D341Med (cell line): ENCODE results near the gene ACTR2.
"Not testable (repeated sequence)": the region's sequence is repeated elsewhere in the genome, so short reads cannot be mapped to it uniquely, and the experiment has no call there.

Source experiments
- DNase-seq: peaks from one replicate; pipeline ENCODE4 v3.0.0; 2012; ENCODE audit warnings: low spot score

Gene ACTR2

DNA sequence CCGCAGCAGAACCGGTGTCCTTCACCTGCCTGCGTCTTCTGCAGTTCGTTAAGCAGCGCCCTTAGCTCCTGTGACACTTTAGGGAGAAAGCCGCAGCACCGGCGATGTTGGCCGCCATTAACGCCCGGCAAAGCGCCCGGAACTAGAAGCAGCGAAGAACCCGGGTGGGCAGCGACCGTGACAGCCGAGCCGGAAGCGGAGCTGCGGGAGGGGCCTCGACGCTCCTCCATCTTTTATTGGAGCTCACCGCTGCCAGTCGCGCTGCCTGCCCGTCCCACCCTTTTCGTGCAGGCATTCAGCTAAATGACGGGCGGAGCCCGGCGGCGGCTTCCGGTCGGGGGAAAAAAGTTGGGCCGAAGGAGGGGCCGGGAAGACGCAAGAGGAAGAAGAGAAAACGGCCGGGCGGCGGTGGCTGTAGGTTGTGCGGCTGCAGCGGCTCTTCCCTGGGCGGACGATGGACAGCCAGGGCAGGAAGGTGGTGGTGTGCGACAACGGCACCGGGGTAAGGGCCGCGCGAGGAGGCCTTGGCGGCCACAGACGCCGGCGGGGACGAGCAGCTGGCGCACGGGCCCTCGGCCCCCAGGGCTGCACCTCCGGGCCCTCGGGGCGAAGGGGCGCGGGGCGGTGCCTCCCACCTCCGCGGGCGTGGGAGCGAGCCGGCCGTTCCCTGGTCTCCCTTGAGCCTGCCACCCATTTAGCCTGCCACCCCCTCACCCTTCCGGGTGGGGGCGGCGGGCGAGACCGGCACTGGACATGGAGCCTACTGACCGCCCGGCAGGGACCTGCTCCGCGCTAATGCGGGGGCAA lies at the start of gene ACTR2:
Gene ACTR2, plus strand, starts transcription at position 376 of the 807 bp plus-strand sequence. Its CDS starts 79 bp downstream, at position 455.
- peak; percentile 96 for DNase-seq

DNA sequence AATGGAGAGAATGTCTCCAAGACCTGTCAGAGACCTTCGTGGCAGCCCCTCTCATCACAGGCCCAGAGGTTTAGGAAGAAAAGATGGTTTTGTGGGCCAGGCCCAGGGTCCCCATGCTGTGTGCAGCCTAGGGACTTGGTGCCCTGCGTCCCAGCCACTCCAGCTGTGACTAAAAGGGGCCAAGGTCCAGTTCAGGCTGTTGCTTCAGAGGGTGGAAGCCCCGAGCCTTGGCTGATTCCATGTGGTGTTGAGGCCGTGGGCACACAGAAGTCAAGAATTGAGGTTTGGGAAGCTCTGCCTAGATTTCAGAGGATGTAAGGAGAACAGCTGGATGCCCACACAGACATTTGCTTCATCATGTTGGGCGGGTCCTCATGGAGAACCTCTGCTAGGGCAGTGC lies 45.1 kb upstream of the ACTR2 start:
- DNase-seq = no peak

DNA sequence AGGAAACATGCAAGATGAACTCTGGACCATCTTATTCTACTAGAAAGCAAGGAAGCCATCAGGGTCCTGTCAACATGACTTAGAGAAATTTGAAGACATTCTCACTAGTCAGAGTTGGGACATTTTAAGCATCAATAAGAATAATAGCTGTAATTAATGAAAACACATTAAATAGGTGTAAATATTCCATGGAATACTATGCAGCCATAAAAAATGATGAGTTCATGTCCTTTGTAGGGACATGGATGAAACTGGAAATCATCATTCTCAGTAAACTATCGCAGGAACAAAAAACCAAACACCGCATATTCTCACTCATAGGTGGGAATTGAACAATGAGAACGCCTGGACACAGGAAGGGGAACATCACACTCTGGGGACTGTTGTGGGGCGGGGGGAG lies 44.2 kb upstream of the ACTR2 start:
- not testable (repeated sequence) for DNase-seq

DNA sequence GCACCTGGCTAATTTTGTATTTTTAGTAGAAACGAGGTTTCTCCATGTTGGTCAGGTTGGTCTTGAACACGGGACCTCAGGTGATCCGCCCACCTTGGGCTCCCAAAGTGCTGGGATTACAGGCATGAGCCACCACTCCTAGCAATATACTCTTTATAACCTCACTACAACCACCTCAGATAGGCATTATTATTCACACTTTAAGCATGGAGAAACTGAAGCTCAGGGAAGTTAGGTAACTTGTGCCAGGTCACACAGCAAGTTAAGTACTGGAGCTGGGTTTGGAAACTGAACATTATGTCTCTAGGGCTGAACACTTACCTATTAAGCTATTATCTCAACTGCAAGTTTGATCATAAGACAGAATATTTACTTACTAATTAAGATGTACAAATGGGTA lies 42.6 kb upstream of the ACTR2 start:
- no peak for DNase-seq

DNA sequence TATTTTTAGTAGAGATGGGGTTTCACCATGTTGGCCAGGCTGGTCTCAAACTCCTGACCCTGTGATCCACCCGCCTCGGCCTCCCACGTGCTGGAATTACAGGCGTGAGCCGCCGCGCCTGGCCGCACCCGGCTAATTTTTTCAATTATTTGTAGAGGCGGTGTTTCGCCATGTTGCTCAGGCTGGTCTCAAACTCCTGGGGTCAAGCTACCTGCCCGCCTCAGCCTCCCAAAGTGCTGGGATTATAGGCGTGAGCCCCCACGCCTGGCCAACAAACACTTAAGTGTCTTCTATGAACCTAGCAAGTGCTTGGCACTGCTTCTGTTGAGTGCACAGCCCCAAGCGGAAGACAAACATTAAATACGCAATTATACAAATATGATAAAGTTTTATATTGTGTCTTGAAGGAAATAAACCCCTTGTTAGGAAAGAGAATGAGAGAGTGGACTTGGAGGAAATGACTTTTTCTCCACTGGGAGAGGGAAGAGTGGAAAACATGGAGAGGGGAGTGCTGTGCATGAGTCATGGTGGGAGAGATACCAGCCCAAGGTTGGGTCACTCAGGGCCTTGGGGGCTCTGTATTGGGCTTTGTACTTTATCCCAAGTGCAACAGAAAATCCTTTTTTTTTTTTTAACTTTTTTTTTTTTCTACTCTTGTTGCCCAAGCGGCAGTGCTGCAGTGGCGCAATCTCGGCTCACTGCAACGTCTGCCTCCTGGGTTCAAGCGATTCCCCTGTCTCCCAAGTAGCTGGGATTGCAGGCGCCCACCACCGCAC lies 41.4 kb upstream of the ACTR2 start:
- no peak for DNase-seq

DNA sequence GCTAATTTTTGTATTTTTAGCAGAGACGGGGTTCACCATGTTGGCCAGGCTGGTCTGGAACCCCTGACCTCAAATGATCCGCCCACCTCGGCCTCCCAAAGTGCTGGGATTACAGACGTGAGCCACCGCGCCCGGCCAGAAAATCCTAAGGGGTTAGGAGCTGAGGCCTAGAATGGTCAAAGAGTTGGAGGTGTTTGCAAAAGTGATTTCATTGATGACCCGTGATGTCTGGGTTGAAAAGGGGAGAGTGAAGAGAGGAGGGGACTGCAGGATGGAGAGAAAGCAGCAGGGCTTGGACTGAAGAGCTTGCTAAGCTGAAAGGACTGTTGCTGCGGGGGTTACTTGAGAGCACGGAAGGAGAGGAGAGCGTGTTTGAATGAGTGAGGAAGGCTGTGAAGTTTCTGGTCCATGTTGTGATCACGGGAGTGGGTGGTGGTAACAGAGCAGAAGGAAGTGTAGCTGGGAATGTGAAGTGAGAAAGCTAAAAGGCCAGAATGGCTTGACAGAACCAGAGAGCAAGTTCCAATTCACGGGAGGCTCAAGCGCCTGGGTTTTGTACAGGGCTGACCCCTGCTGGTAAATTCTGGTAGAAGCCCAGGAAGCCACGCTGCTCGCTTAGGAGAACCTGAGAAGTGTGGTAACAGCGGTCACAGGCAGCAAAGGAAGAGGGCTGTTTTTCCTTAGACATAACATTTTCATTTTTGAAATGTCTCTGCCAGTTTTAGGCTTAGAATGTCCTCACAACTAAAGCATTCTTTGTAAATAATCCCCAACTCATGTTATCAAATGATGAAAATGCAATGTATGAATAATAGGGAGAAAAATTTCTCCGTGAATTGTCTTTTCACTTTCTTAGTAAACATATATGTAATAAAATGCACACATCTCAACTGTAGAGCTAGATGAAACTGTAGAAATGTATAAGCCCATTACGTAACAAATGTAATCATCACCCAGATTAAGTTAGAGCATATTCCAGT lies 40.5 kb upstream of the ACTR2 start:
- DNase-seq = peak; percentile 82

DNA sequence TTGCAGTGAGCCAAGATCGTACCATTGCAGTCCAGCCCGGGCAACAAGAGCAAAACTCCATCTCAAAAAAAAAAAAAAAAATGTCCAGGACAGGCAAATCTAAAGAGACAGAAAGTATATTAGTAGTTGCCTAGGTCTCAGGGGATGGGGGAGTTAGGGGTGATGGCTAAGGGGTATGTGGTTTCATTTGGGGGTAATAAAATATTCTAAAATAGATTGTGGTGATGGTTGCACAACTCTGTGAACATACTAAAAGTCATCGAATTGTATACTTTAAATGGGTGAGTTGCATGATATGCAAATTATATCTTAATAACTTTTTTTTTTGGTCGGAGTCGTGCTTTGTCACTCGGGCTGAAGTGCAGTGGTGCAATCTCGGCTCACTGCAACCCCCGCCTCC lies 34.2 kb upstream of the ACTR2 start:
- no peak for DNase-seq

DNA sequence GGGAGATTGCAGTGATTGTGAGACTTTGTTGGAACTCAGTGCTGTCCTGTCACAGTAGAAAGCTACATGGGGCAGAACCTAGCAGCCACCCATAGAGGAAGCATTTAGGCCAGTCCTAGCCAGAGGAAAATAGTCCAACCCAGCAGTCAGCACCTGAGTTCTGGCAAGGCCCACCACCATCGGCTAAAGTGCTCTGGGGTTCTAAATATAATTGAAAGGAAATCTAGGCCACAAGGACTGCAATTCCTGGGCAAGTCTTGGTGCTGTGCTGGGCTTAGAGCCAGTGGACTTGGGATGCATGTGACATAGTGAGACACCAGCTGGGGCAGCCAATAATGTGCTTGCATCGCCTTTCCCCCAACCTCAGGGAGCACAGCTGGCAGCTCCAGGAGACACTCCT lies 28.9 kb upstream of the ACTR2 start:
- DNase-seq = no peak

DNA sequence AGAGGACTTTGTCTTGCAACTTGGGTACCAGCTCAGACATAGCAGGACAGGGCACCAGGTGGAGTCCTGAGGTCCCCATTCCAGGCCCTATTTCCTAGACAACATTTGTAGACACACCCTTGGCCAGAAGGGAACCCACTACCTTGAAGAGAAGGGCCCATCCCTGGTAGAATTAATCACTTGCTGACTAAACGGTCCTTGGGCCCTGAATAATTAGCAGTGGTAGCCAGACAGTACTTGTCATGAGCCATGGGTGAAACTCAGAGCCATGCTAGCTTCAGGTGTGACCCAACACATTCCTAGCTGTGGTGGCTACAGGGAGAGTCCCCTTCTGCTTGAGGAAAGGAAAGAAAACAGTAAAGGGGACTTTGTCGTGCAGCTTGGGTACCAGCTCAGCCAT lies 28.5 kb upstream of the ACTR2 start:
- DNase-seq = no peak

DNA sequence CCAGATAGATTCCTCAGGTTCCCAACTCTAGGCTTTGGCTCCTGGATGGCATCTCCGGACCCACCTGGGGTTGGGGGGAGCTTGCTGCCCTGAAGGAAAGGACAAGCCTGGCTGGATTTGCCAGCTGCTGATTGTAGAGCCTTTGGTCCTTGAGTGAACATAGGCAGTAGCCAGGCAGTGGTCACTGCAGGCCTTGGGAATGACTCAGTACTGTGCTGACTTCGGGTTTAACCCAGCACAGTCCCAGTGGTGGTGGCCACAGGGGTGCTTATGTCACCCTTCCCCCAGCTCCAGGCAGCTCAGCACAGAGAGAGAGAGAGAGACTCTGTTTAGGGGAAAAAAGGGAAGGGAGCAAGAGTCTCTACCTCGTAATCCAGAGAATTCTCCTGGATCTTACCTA lies 27.7 kb upstream of the ACTR2 start:
- no peak for DNase-seq

DNA sequence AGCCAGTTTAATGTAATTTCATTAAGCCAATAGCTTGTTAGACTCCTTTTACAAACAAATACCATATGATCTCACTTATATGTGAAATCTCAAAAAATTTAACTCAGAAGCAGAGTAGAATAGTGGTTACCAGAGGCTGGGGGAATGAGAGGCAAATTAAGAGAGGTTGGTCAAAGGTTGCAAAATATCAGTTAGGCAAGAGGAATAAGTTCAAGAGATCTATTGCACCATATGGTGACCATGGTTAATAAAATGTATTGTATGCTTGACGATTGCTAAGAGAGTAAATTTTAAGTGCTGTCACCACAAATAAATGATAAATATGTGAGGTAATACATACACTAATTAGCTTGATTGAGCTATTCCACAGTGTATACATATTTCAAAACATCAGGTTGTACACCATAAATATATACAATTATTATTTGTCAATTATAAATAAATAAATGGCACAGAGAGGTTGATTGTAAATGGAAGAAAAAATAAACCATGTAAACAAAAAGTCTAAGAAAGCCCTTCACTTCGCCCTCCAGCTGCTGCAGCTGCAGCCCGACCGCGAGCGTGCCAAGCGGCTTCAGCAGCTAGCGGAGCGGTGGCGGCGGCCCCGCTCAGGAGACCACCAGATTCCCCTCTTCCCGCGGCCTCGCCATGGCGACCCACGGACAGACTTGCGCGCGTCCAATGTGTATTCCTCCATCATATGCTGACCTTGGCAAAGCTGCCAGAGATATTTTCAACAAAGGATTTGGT lies 23.0 kb upstream of the ACTR2 start:
- no peak for DNase-seq

DNA sequence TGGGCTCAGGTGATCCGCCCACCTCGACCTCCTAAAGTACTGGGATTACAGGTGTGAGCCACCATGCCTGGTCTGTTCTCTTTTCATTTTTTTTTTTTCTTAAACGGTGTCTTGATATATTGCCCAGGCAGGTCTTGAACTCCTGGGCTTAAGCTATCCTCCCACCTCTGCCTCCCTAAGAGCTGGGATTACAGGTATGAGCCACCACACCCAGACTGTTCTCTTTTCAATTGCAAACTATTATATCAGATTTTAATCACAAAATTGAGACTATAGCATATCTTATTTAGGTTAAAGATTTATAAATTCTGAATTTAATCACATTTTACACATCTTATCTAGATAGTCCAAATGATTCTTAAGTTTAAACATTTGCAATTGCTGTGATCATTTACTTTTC lies 15.5 kb upstream of the ACTR2 start:
- no peak for DNase-seq

DNA sequence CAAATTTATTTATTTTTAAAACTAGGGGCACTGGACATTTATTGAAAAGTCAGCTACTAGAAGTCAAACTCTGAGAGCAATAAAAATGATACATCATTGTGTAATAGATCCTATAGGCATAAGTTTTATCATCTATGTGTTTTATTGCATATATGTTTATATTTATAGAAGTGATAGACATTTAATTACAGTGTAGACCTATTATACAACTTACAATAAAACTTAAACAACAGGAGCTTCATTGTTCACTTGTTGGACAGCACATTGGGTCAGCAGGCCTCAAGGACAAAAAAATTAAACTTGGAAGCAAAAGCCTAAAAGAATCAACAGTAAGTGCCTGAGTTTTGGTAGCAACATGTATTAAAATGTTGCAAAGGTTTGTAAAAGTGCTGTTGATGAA lies 15.0 kb upstream of the ACTR2 start:
- no peak for DNase-seq

DNA sequence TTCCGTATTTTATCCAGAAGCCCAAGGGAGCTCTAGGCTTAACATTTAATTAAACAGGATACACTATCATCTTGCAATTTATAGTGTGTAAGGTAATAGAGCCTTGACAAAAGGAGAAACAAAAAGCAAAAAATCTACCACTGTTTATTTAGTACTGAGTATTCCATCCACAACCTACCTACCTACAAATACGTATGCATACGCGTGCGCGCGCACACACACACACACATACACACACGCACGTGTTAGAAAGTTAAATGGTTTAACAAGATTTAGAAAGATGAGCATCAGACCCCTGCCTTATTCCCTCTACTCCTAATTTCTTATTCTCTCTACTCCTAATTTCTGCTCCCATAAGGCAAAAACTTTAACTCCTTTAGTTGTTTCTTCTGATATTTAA lies 14.6 kb upstream of the ACTR2 start:
- DNase-seq = no peak

DNA sequence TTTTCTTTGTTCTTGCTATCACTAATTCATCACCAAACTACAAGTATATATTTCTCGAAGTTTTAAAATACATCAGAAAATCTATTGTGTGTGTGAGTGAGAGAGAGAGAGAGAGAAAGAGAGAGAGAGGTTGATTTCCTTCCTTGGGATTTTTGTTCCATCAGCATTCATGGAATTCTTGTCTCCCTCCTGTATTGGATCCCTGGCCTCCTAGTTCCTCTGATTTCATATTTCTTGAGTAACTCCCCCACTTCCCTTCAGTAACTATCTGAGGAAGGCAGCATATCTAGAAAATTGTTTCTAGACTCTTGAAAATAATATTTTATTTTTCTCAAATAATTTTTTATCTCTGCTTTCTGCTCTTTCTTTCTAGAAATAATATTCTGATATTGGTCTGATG lies 13.3 kb upstream of the ACTR2 start:
- DNase-seq = no peak

DNA sequence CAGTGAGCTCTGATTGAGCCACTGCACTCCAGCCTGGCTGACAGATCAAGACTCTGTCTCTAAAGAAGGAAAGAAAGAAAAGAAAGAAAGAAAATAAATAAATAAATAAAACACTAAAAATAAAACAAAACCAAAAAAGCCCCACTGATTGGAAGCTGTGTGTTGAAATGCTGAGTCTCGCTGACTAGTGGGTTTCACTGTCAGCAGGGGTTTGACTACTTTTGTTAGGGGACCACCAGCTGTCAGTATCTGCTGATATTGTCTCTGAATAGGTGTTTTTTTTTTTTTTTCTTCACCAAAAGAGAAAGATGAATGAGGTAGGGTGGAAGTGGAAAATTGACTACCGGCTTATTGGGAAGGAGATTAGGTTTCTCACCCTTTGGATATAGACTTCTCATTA lies 12.8 kb upstream of the ACTR2 start:
- DNase-seq = no peak

DNA sequence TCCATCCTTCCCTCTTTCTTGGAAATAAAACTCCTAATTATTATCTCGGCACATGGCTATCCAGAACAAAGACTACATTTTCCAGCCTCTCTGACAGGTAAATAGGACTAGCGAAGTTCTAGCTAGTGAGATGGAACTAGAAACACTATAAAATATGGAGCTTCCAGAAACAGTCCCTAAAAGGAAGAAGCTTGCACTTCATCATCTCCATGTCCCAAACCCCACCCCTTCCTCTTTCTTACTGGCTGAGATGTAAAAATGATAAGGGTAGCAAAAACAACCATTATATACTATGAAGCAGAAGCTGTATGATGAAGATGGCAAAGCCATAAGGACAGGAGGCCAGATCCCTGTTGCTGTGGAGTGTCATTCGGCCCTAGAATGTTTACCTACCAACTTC lies 11.7 kb upstream of the ACTR2 start:
- DNase-seq = no peak

DNA sequence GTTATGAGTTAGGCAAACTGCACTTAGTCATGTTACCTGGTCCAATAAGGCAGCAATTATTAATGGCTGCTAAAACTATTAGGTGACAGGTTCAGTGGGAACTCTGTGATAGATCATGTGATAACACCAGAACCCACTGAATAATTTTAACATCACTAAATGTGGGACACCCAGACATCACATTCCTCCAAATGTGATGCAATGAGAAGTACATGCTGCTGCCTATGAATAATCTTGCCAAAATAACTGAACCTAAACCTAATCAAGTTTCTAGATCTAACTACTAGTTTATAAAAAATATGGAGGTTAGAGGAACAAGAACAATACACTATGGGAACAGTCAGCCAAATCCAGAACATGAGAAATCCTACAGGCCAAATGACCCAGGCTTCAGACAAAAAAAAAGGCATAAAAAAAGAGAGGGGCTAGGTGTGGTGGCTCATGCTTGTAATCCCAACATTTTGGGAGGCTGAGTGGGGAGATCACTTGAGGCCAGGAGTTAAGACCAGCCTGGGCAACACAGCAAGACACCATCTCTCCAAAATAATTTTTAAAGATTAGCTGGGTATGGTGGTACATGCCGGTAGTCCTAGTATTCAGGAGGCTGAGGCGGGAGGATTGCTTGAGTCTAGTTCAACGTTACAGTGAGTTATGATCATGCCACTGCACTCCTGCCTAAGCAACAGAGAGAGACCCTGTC lies 7.0 kb upstream of the ACTR2 start:
- DNase-seq = no peak

DNA sequence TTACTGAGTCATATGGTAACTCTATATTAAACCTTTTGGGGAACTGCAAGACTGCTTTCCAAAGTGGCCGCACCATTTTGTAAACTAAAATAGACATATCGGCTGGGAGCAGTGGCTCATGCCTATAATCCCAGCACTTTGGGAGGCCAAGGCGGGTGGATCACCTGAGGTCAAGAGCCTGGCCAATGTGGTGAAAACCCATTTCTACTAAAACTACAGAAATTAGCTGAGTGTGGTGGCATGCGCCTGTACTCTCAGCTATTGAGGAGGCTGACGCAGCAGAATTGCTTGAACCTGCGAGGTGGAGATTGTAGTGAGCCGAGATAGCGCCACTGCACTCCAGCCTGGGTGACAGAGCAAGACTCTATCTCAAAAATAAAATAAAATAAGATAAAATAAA lies 6.4 kb upstream of the ACTR2 start:
- not testable (repeated sequence) for DNase-seq

DNA sequence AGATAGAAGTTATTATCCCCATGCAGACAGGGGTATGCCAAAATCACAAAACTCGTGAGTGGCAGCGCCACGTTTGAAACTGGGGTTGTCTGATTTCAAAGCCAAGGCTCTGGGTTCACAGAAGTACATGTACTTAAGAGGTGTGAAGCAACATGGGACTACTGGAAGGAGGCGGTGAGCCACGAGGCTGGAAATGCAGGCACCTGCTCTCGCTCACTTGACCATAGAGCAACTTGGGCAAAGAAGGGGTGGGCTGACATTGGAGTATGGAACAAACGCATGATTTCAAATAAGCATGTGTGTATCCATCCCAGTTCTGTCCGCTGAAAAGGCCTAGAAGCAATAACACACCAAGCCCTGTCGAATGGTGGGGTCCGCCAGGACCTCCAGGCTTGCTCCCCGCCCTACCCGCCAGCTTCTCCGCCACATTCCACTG lies 593 bp upstream of the ACTR2 start:
- DNase-seq = no peak

DNA sequence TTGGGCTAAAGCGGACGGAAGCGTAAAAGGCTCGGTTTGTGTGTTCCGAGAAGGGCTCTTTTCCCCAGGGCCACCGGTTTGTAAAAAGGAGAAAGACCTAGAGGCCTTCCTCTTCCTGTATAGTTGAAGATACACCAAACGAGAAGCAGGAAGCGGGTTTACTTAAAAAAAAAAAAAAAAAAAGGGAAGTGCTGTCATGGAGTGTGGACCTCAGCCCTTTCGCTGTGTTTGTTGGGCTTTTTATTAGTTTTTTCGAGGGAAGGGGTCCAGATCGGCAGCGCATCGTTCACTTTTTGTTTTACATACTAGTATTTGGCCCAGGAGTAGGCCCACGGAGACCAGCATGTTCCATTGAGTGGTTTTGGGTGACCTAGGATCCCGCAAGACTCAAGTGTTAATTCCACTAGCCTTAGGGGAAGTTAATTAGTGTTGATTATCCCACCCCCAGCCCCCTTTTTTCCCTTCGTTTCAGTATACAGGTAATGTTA lies 676 bp downstream of the ACTR2 start:
- peak; percentile 39 for DNase-seq
